GM12878 (cell line): ENCODE measurements around the gene LYPD4. TPM values are rescaled to one million over a fixed set of nuclear protein-coding genes. Genes with fewer than 3 reads are reported as not detected.
A peak's percentile ranks its signal among the peaks of the same experiment; 100 is the strongest.

Experiments
- ASH2L ChIP-seq: fragments of 300-600, 200-600 bp; sonication (generic); IDR thresholded peaks from 2 replicates; pipeline ENCODE4 v1.6.1; 2017; ENCODE audit warnings: low read depth, mild to moderate bottlenecking, borderline replicate concordance
- CREM ChIP-seq: IDR thresholded peaks from 2 replicates; pipeline ENCODE4 v1.6.1; 2014; ENCODE audit warnings: antibody characterized with exemption, low read depth
- EED ChIP-seq: sonication (generic); IDR thresholded peaks from 2 replicates; pipeline ENCODE4 v1.6.1; 2016; ENCODE audit warnings: antibody characterized with exemption, low read depth
- ESRRA ChIP-seq: IDR thresholded peaks from 2 replicates; pipeline ENCODE4 v1.6.1; 2012; ENCODE audit warnings: mild to moderate bottlenecking, low read length, improper control_type of control experiment
- EZH2 ChIP-seq: IDR thresholded peaks from 2 replicates; pipeline ENCODE4 v1.6.1; 2012; ENCODE audit warnings: low read depth, mild to moderate bottlenecking, control low read depth, inconsistent platforms, low read length, borderline replicate concordance; ENCODE audit not compliant: control insufficient read depth
- GABPA ChIP-seq: IDR thresholded peaks from 2 replicates; pipeline ENCODE4 v1.6.1; 2014; ENCODE audit warnings: antibody characterized with exemption, low read depth, mild to moderate bottlenecking, inconsistent platforms
- HDGF ChIP-seq: fragments of 450-650 bp; IDR thresholded peaks from 2 replicates; pipeline ENCODE4 v1.6.1; 2016; ENCODE audit warnings: antibody characterized with exemption
- JUNB ChIP-seq: IDR thresholded peaks from 2 replicates; pipeline ENCODE4 v1.6.1; 2016; ENCODE audit warnings: antibody characterized with exemption, mild to moderate bottlenecking
- JUND ChIP-seq: IDR thresholded peaks from 2 replicates; pipeline ENCODE4 v1.6.1; 2012; ENCODE audit warnings: low read depth, mild to moderate bottlenecking, low read length, improper control_type of control experiment, moderate library complexity
- MEF2A ChIP-seq: IDR thresholded peaks from 2 replicates; pipeline ENCODE4 v1.6.1; 2011; ENCODE audit warnings: low read depth, mild to moderate bottlenecking, low read length, moderate library complexity; ENCODE audit not compliant: insufficient read depth
- MEF2B ChIP-seq: fragments of 450-650 bp; IDR thresholded peaks from 2 replicates; pipeline ENCODE4 v1.6.1; 2018; ENCODE audit warnings: mild to moderate bottlenecking, moderate library complexity; ENCODE audit not compliant: partially characterized antibody, poor library complexity, severe bottlenecking
- MTA2 ChIP-seq: fragments of 450-650 bp; IDR thresholded peaks from 2 replicates; pipeline ENCODE4 v1.6.1; 2016; ENCODE audit warnings: low read depth, mild to moderate bottlenecking, moderate library complexity
- NFIC ChIP-seq: IDR thresholded peaks from 2 replicates; pipeline ENCODE4 v1.6.1; 2012; ENCODE audit warnings: low read depth, mild to moderate bottlenecking, inconsistent platforms, low read length, moderate library complexity
- NR2F1 ChIP-seq: fragments of 450-650 bp; conservative IDR thresholded peaks from 2 replicates; pipeline ENCODE4 v1.6.1; 2017; ENCODE audit warnings: mild to moderate bottlenecking
- NRF1 ChIP-seq: conservative IDR thresholded peaks from 2 replicates; pipeline ENCODE4 v1.6.1; 2011; ENCODE audit warnings: mild to moderate bottlenecking, low read depth, low read length, improper control_type of control experiment
- PAX8 ChIP-seq: fragments of 450-650 bp; IDR thresholded peaks from 2 replicates; pipeline ENCODE4 v1.6.1; 2017; ENCODE audit warnings: mild to moderate bottlenecking, moderate library complexity
- RELB ChIP-seq: fragments of 450-650 bp; IDR thresholded peaks from 2 replicates; pipeline ENCODE4 v1.6.1; 2017; ENCODE audit warnings: low read depth, mild to moderate bottlenecking, moderate library complexity
- STAT3 ChIP-seq: IDR thresholded peaks from 2 replicates; pipeline ENCODE4 v1.6.1; 2011; ENCODE audit warnings: low read depth, low read length, improper control_type of control experiment
- TCF3 ChIP-seq: IDR thresholded peaks from 2 replicates; pipeline ENCODE4 v1.6.1; 2012; ENCODE audit warnings: low read depth, mild to moderate bottlenecking, low read length, borderline replicate concordance; ENCODE audit not compliant: insufficient read depth
- ZBTB40 ChIP-seq: fragments of 450-650 bp; IDR thresholded peaks from 2 replicates; pipeline ENCODE4 v1.6.1; 2016; ENCODE audit warnings: mild to moderate bottlenecking, moderate library complexity, borderline replicate concordance
- polyA plus RNA-seq, 11 experiments: library from polyadenylated mRNA; depleted of rRNA in 4 of 11; unstranded in 6 of 11; stranded (reverse) in 5 of 11; fragments of >200 nt; fragmentation: Nextera tagmentation in 4 of 11; fragmentation: Illumina TruSeq in 1 of 11; extraction: Ambion mirVana in 4 of 11; extraction: Trizol in 1 of 11; gene quantifications; 1 replicate in 1 of 11; 2 replicates in 10 of 11; pipeline versions ENCODE4 v1.2.1 to v1.2.3, GENCODE V29; 2011 to 2016; ENCODE audit warnings: inconsistent platforms in 2 of 11, missing spikeins in 2 of 11, low read depth in 1 of 11
- total RNA-seq, 4 experiments: library from RNA; depleted of rRNA in 3 of 4; stranded (reverse); fragments of >200 nt in 3 of 4; fragmentation: Illumina TruSeq in 1 of 4; extraction: Trizol in 1 of 4; gene quantifications; 2 replicates each; pipeline versions ENCODE4 v1.2.1 to v1.2.3, GENCODE V29; 2013 to 2021
- TF ChIP-seq, protein P1 (sequence below), 3 experiments: IDR thresholded peaks in 2 of 3; conservative IDR thresholded peaks in 1 of 3; 2 replicates each; pipeline ENCODE4 v1.5.1; 2011; ENCODE audit warnings: low read depth in 3 of 3, low read length in 3 of 3, mild to moderate bottlenecking in 3 of 3, control low read depth in 2 of 3, moderate library complexity in 2 of 3, inconsistent platforms in 1 of 3, mixed read lengths in 1 of 3; ENCODE audit not compliant: control insufficient read depth in 2 of 3, insufficient read depth in 1 of 3; ENCODE audit errors: extremely low read depth in 1 of 3

LYPD4 gene
- total and polyA plus RNA-seq, 10 of the 15 experiments (the other 5 are each of a cell fraction or from before 2014, with no cell fraction given): not detected

DNA sequence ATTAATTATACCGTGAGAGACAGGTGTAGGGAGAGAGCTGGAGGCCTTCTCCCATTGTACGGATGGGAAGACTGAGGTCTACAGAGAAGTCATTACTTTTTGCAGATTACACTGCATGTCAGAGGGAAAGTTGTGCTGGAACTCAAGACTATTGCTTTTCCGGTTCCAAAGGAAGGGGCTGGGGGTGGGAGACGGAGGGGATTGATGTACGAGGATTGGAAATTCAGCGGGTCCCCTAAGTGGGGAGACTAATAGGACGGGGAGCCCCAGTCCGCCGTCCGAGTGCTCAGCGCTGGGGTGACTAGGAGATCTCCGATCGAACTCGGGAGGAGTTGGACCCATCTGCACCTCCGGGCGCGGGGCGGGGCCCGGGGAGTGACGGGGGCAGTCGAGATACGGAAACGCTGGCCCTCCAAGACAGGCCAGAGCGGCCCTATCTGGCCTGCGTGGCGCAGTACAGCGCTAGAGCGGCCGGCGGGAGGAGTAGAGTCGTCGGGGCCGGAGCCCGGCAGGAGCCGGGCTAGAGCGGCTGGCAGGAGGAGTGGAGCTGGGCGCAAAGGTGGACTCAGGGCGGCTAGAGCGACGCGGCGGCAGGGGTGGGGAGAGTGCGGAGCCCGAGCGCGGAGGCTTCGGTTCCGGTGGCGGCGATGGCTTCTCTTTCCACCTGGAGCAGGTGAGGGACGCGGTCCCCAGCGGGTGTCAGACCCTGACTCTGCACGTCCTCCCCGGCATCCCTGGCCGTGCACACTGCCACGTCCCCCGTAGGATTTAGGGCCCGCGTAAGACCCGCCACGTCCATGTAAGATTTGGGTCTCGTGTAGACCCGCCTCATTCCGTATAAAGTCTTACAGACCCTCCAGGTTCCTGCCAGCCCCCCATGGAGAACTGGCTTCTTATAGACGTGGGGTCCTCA lies 39.6 kb upstream of the LYPD4 start (continued):
- peak; percentile 73; the same call in 1 of the 2 replicates for TF ChIP-seq ZBTB40
- no peak for TF ChIP-seq JUNB
- TF ChIP-seq STAT3: no peak
- peak; percentile 82; the same call in 1 of the 2 replicates for TF ChIP-seq RELB
- TF ChIP-seq GABPA: 0 out of 2 replicates have a peak, but pooled peaks have one; percentile 52
- peak; percentile 50; the same call in 1 of the 2 replicates for TF ChIP-seq ESRRA
- TF ChIP-seq NFIC: no peak; the same call in 1 of the 2 replicates
- no peak for TF ChIP-seq NRF1
- no peak for TF ChIP-seq ASH2L
- 0 out of 2 replicates have a peak, but pooled peaks have one; percentile 18 for TF ChIP-seq MTA2
- TF ChIP-seq EZH2: no peak
- no peak for TF ChIP-seq PAX8
- TF ChIP-seq MEF2B: peak; percentile 45
- TF ChIP-seq, protein P1, sequence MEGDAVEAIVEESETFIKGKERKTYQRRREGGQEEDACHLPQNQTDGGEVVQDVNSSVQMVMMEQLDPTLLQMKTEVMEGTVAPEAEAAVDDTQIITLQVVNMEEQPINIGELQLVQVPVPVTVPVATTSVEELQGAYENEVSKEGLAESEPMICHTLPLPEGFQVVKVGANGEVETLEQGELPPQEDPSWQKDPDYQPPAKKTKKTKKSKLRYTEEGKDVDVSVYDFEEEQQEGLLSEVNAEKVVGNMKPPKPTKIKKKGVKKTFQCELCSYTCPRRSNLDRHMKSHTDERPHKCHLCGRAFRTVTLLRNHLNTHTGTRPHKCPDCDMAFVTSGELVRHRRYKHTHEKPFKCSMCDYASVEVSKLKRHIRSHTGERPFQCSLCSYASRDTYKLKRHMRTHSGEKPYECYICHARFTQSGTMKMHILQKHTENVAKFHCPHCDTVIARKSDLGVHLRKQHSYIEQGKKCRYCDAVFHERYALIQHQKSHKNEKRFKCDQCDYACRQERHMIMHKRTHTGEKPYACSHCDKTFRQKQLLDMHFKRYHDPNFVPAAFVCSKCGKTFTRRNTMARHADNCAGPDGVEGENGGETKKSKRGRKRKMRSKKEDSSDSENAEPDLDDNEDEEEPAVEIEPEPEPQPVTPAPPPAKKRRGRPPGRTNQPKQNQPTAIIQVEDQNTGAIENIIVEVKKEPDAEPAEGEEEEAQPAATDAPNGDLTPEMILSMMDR (IDR thresholded peaks at IDR 0.05 in 2 of 3, conservative IDR thresholded peaks at IDR 0.05 in 1 of 3; ENCODE audit: control insufficient read depth in 2 of 3, extremely low read depth in 1 of 3, insufficient read depth in 1 of 3, low read depth in 3 of 3, low read length in 3 of 3): 0 out of 6 replicates have a peak, but pooled peaks of 1 of the 3 experiments have one; percentile 7
- TF ChIP-seq NR2F1: no peak
- TF ChIP-seq JUND: no peak
- TF ChIP-seq CREM: peak; percentile 89
- peak; percentile 70; the same call in 1 of the 2 replicates for TF ChIP-seq TCF3
- TF ChIP-seq MEF2A: peak; percentile 68; the same call in 1 of the 2 replicates
- TF ChIP-seq EED: no peak
- TF ChIP-seq HDGF: peak; percentile 89
